Choroid plexus epithelial cell (primary cell): Measurements from ENCODE around the gene VIPR1.
A peak's percentile ranks its signal among the peaks of the same experiment; 100 is the strongest.

Source experiments
- DNase-seq: peaks from one replicate; pipeline ENCODE4 v3.0.0-alpha.2; 2010; ENCODE audit warnings: low read depth
- H3K4me3 ChIP-seq: 2 replicates; pipeline ENCODE4 v1.5.1; 2011; ENCODE audit warnings: low read depth, mild to moderate bottlenecking, control low read depth, low read length, moderate library complexity
- CTCF ChIP-seq: conservative IDR thresholded peaks from 2 replicates; pipeline ENCODE4 v1.5.1; 2011; ENCODE audit warnings: low read depth, mild to moderate bottlenecking, control low read depth, inconsistent platforms, low read length, moderate library complexity

The VIPR1 gene

DNA sequence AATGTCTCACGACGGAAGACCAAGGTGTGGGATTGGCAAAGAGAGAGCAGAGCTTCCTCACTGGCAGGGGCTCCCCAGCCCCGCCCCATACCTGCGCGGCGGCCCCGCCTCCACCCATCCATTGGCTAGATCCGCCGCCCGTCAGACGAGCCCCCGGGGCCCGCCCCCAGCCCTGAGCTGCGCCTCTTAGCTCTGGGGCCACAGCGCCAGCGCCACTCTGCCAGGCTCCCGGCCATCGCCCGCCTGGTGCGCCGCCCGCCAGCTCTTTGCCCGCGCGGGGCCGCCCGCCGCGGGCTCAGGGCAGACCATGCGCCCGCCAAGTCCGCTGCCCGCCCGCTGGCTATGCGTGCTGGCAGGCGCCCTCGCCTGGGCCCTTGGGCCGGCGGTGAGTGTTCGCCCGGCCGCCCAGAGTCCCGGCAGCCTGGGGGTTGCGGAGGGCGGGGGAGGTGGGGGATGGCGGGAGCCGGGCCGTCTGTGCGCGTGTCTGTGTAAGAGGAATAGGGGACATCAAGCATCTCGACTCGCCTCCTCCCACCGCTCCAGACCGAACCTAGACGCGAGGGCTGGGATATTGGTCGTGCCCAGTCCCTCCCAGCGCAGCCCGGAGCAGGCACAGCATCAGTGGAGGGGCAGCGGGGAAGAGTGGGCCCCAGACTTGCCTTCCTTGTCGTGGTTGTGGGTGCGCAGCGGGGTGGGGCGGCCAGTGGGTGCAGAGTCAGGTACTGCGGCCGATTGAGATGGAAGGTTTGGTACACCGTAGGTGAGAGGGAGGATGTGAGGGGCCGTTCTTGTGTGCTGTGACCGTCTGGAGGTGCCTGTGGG is at the start of gene VIPR1:
TSS of gene VIPR1 (plus strand) at position 215 of the 822 bp plus-strand sequence. CDS start at position 308, 93 bp downstream.
- H3K4me3 ChIP-seq, result peak within 1 kb of the TSS; percentile 33
- no peak for TF ChIP-seq CTCF
- peak; percentile 19 for DNase-seq

GRCh38 chr3:42456211-42456610 is 46.2 kb upstream of the VIPR1 start:
- no peak for DNase-seq
- H3K4me3 ChIP-seq, result no peak overlapping the region
- no peak for TF ChIP-seq CTCF

- DNase-seq, result no peak
- TF ChIP-seq CTCF, result no peak
- H3K4me3 ChIP-seq, result no peak overlapping the region
Measured at GRCh38 chr3:42459151-42459550, 43.3 kb upstream of the VIPR1 start.

DNA sequence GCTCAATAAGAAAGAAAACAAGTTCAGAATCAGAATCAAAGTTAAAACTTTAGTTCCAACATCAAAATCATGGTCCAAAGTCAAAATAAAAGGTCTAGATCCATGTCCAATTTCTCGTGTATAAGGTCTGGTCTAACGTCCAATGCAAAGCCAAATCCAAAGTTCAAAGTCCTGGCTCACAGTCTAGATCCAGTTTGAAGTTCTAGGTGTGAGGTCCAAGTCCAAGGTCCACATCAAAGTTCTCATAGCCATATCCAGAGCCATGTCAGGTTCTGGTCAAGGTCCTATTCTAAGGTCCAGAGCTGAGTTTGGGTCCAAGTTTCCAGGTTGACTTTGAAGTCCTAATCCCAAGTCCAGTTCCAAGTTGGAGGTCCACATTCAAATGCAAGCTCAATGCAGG is 40.7 kb upstream of the VIPR1 start:
- TF ChIP-seq CTCF, result no peak
- no peak overlapping the region for H3K4me3 ChIP-seq
- DNase-seq, result no peak

DNA sequence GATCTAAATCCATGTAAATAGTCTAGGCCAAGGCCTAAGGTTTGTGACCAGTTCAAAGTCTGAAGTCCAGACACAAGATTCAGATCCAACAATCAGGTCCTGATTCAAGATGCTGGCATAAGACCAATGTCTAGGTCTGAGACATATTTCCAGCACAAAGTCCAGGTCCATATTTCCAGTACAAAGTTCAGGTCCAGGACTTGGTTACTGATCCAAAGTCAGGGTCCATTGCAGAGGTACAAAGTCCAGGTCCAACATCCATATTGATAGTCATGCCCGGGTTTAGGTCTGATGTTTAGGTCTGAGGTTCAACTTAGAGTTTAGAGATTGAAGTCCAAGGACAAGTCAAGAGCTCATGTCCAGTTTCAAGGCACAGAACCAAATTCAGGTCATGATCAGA is 39.4 kb upstream of the VIPR1 start:
- TF ChIP-seq CTCF, result no peak
- DNase-seq, result no peak
- no peak overlapping the region for H3K4me3 ChIP-seq

DNA sequence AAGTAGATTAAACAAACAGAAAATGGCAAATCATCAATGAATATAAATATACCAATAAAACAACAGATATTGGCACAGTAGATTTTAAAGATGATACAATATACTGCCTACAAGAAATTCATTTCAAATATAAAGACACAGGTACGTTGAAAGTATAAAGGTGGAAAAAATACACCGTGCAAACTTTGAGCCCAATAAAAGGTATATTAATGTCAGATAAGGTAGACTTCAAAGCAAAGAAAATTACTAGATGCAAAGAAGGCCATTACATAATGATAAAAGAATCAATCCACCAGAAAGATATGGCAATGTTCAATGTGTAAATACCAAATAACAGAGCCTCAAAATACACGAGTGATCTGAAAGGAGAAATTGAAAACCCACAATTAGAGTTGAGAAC is 34.3 kb upstream of the VIPR1 start:
- no peak overlapping the region for H3K4me3 ChIP-seq
- TF ChIP-seq CTCF, result no peak
- DNase-seq, result no peak

- DNase-seq, result no peak
- TF ChIP-seq CTCF, result no peak
- H3K4me3 ChIP-seq, result no peak overlapping the region
Measured at GRCh38 chr3:42472555-42472954, 29.9 kb upstream of the VIPR1 start.
